ENCODE data around the gene CITED1. TPM values are rescaled to one million over a fixed set of nuclear protein-coding genes. Genes with fewer than 3 reads are reported as not detected.

The CITED1 gene
- total RNA-seq, 1 donor from 2014 or later = 2.1 TPM

GRCh38 chrX:72273718-72274117 is 32.0 kb downstream of the CITED1 start:
- intact Hi-C loops (cut with DNase I) = no loop called here
- no peak for DNase-seq (ENCODE audit: low spot score)

- DNase-seq (ENCODE audit: low spot score) = no peak
- intact Hi-C loops (cut with DNase I) = no loop called here
These were observed 32.8 kb downstream of the CITED1 start for GRCh38 chrX:72272868-72273267.

- no peak for DNase-seq (ENCODE audit: low spot score)
- intact Hi-C loops (cut with DNase I) = no loop called here
These were observed 33.9 kb downstream of the CITED1 start for GRCh38 chrX:72271812-72272211.

DNA sequence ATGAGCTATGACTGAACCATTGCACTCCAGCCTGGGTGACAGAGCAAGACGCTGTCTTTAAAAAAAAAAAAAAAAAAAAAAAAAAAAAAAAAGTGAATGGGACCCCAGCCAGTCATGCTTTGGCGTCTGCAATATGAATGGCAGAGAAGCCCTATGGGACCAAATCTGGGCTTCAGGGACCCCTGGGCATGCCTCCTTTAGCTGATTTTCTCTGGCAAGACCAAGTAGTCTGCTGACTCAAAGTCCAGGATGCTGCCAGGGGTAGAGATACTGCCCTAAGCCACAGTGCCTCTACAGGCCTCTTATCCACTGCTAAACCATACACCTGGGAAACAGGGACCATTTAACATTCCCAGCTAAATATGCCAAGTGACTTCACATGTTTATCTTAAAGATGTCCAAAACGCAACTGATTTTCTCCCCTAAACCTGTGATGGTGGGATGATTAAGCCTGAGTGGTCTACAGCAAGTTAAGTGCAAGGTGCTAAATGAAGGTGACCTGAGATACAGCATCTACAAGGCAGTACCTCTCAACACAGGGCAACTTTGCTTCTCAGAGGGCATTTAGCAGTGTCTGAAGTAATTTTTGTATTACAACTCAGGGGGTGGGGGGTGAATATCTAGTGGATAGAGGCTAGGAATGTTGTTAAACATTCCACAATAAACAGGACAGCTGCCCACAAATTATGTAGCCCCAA is 34.5 kb downstream of the CITED1 start:
- intact Hi-C loops (cut with DNase I) = no loop called here
- no peak for DNase-seq (ENCODE audit: low spot score)

- DNase-seq (ENCODE audit: low spot score) = no peak
- intact Hi-C loops (cut with DNase I) = no loop called here
These were observed 35.3 kb downstream of the CITED1 start for GRCh38 chrX:72270316-72270866.

DNA sequence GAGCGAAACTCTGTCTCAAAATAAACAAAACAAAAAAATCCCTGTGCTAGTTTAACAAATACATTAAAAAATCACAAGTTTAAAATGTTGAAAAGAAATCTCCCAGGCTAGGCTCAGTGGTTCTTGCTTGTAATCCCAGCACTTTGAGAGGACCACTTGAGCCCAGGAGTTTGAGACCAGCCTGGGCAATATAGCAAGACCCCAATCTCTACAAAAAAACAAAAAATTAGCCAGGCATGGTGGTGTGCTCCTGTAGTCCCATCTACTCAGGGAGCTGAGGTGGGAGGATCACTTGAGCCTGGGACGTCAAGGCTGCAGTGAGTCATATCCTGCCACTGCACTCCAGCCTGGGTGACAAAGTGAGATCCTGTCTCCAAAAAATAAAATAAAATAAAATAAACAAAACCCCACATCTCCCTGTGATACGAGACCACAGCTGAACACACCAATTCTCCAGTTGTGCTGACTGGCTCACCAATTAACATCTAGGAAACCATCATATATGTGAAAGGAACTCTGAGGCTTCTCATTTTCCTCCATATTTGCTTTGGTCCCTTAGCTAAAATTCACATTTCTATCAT is 36.0 kb downstream of the CITED1 start:
- intact Hi-C loops (cut with DNase I) = no loop called here
- DNase-seq (ENCODE audit: low spot score) = no peak

DNA sequence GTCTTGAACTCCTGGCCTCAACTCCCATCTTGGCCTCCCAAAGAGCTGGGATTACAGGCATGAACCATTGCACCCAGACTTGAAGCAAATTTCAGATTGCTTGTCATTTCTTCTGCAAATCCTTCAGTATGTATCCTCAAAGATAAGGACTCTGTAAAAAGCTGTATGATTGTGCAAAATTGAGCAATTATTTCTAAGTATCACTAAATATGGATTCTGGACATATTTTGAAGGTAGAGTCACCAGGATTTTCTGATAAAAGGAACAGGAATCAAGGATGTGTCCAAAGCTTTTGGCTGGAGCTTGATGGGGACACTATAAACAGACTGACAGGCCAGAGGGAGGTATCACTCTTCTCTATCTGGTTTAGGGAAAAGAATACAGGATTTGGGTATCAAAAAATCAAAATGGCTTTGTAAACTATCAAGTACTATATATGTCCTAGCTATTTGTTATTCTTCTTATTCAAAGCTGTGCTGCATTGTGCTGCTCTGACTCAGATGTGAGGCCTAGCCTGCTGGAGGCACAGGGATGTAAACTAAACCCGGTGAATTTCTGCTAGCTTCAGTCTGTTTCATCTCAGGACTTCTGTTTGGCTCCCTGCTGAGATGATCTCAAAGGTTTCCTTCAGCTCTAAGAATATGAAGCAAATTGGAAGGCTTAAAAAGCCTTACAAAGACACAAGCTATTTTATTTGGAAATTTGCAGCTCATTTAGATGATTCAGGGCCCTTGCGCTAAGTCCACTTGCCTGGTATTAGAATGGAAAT is 36.9 kb downstream of the CITED1 start:
- intact Hi-C loops (cut with DNase I) = no loop called here
- no peak for DNase-seq (ENCODE audit: low spot score)

- no peak for DNase-seq (ENCODE audit: low spot score)
- intact Hi-C loops (cut with DNase I) = no loop called here
These were observed 40.5 kb downstream of the CITED1 start for GRCh38 chrX:72265263-72265662.

DNA sequence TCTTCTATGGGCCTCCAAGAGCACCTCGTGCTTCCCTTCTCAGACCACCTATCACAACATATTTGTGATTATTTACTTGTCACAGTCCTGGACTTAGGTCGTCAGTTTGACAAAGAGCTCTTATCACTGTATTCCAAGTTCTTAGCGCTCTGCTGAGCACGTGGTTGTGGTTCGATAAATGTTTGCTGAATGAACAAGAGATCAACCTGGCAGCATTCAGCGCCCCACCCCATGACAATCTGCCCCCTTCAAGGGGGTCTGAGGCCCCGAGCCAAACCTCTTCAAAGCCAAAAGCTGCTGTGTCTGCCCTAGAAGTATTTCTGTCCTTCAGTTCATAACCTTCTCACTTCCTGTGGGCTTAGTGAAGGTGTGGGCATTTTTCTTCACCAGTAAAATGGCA is 43.6 kb downstream of the CITED1 start:
- intact Hi-C loops (cut with DNase I) = no loop called here
- DNase-seq (ENCODE audit: low spot score) = no peak

- no peak for DNase-seq (ENCODE audit: low spot score)
- intact Hi-C loops (cut with DNase I) = no loop called here
These were observed 45.3 kb downstream of the CITED1 start for GRCh38 chrX:72260448-72260847.

- no peak for DNase-seq (ENCODE audit: low spot score)
- intact Hi-C loops (cut with DNase I) = no loop called here
These were observed 47.5 kb downstream of the CITED1 start for GRCh38 chrX:72258174-72258573.

GRCh38 chrX:72255864-72256263 is 49.9 kb downstream of the CITED1 start:
- intact Hi-C loops (cut with DNase I) = no loop called here
- no peak for DNase-seq (ENCODE audit: low spot score)

GRCh38 chrX:72255445-72255844 is 50.3 kb downstream of the CITED1 start:
- intact Hi-C loops (cut with DNase I) = no loop called here

GRCh38 chrX:72254816-72255215 is 50.9 kb downstream of the CITED1 start:
- DNase-seq (ENCODE audit: low spot score) = no peak

More at GRCh38 chrX:72255445-72255844, 50.3 kb downstream of the CITED1 start:
- no peak for DNase-seq (ENCODE audit: low spot score)

DNA sequence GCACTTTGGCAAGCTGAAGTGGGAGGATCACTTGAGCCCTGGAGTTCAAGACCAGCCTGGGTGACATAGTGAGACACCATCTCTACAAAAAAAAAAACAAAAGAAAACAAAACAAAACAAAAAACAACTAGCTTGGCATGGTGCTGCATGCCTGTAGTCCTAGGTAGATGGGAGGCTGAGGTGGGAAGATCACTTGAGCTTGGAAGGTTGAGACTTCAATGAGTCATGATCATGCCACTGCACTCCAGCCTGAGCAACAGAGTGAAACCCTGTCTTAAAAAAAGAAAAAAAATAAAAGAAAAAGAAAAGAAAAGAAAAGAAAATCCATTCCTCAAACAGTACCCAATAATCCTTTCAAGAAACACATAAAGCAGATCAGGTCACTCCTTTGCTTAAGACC is 52.0 kb downstream of the CITED1 start:
- intact Hi-C loops (cut with DNase I) = no loop called here
- DNase-seq (ENCODE audit: low spot score) = no peak

More at GRCh38 chrX:72254816-72255215, 50.9 kb downstream of the CITED1 start:
- intact Hi-C loops (cut with DNase I) = no loop called here

Other genes starting within 250 kb of the CITED1 start
- 6.3 TPM for gene RTL5, start 174.0 kb downstream of the CITED1 start, total RNA-seq
- gene PIN4, start 124.2 kb downstream of the CITED1 start, total RNA-seq = 8.5 TPM
- 0.08 TPM for gene ERCC6L, start 66.9 kb downstream of the CITED1 start, total RNA-seq
- 413 TPM for gene RPS4X, start 28.7 kb downstream of the CITED1 start, total RNA-seq

Measured in cardiac septum (tissue), 1 donor.